Measurements from ENCODE around the gene MEIKIN.

DNA sequence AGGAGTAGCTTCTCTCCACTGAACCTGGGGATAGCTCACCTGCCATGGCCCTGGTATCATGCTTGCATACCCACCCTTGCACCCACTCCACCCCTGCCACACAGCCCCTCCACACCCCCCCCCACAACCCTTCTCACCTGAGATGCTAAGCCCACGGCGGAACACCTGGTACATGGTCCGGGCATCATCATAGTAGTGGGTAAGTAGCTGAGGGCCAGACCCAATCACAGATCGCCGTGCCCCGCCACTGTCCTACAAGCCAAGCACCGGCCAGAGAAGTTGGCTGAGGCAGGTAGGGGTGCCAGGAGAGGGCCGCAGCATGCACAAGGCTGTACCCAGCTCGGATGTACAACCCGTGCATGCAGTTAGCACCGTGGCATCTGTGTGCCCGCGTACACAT lies 45.3 kb upstream of the MEIKIN start:
- TF ChIP-seq, protein P1, sequence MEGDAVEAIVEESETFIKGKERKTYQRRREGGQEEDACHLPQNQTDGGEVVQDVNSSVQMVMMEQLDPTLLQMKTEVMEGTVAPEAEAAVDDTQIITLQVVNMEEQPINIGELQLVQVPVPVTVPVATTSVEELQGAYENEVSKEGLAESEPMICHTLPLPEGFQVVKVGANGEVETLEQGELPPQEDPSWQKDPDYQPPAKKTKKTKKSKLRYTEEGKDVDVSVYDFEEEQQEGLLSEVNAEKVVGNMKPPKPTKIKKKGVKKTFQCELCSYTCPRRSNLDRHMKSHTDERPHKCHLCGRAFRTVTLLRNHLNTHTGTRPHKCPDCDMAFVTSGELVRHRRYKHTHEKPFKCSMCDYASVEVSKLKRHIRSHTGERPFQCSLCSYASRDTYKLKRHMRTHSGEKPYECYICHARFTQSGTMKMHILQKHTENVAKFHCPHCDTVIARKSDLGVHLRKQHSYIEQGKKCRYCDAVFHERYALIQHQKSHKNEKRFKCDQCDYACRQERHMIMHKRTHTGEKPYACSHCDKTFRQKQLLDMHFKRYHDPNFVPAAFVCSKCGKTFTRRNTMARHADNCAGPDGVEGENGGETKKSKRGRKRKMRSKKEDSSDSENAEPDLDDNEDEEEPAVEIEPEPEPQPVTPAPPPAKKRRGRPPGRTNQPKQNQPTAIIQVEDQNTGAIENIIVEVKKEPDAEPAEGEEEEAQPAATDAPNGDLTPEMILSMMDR (IDR thresholded peaks at IDR 0.05) = no peak
- TF ChIP-seq POLR2A (IDR thresholded peaks at IDR 0.05) = no peak
